ENCODE data around the gene GATB.

The GATB gene

GRCh38 chr4:151760712-151761661 lies at the start of gene GATB:
GATB (minus strand) TSS chr4:151761007; CDS start chr4:151760982, 25 bp downstream.
- peak; percentile 86 for DNase-seq (ENCODE audit: low read depth)

GRCh38 chr4:151810476-151810875 lies 49.7 kb upstream of the GATB start:
- DNase-seq (ENCODE audit: low read depth) = no peak

GRCh38 chr4:151809716-151810115 lies 48.9 kb upstream of the GATB start:
- DNase-seq (ENCODE audit: low read depth) = no peak

- no peak for DNase-seq (ENCODE audit: low read depth)
These were observed 47.7 kb upstream of the GATB start for GRCh38 chr4:151808542-151808941.

GRCh38 chr4:151808120-151808529 lies 47.3 kb upstream of the GATB start:
- DNase-seq (ENCODE audit: low read depth) = no peak

- DNase-seq (ENCODE audit: low read depth) = no peak
These were observed 46.4 kb upstream of the GATB start for GRCh38 chr4:151807220-151807619.

- no peak for DNase-seq (ENCODE audit: low read depth)
These were observed 45.7 kb upstream of the GATB start for GRCh38 chr4:151806511-151806927.

GRCh38 chr4:151804821-151805220 lies 44.0 kb upstream of the GATB start:
- DNase-seq (ENCODE audit: low read depth) = no peak

- DNase-seq (ENCODE audit: low read depth) = no peak
These were observed 43.4 kb upstream of the GATB start for GRCh38 chr4:151804086-151804630.

- no peak for DNase-seq (ENCODE audit: low read depth)
These were observed 42.4 kb upstream of the GATB start for GRCh38 chr4:151803246-151803645.

- DNase-seq (ENCODE audit: low read depth) = peak; percentile 36
These were observed 41.0 kb upstream of the GATB start for GRCh38 chr4:151801547-151802516.

- no peak for DNase-seq (ENCODE audit: low read depth)
These were observed 38.7 kb upstream of the GATB start for GRCh38 chr4:151799417-151800012.

- no peak for DNase-seq (ENCODE audit: low read depth)
These were observed 38.0 kb upstream of the GATB start for GRCh38 chr4:151798678-151799416.

GRCh38 chr4:151797853-151798252 lies 37.0 kb upstream of the GATB start:
- DNase-seq (ENCODE audit: low read depth) = no peak

- DNase-seq (ENCODE audit: low read depth) = no peak
These were observed 36.3 kb upstream of the GATB start for GRCh38 chr4:151797131-151797530.

GRCh38 chr4:151796106-151796505 lies 35.3 kb upstream of the GATB start:
- no peak for DNase-seq (ENCODE audit: low read depth)

- no peak for DNase-seq (ENCODE audit: low read depth)
These were observed 32.2 kb upstream of the GATB start for GRCh38 chr4:151792995-151793394.

- no peak for DNase-seq (ENCODE audit: low read depth)
These were observed 31.7 kb upstream of the GATB start for GRCh38 chr4:151792530-151792929.

- no peak for DNase-seq (ENCODE audit: low read depth)
These were observed 27.2 kb upstream of the GATB start for GRCh38 chr4:151788021-151788420.

- DNase-seq (ENCODE audit: low read depth) = no peak
These were observed 25.3 kb upstream of the GATB start for GRCh38 chr4:151786158-151786495.

GRCh38 chr4:151785484-151786157 lies 24.8 kb upstream of the GATB start:
- no peak for DNase-seq (ENCODE audit: low read depth)
